Sigmoid colon (tissue), 4 donors: Measurements from ENCODE around the gene PRKAR2B.

ENCODE experiments used
- EP300 ChIP-seq, 4 donors: sonication (generic); formaldehyde crosslinking; IDR thresholded peaks; one replicate each; pipeline ENCODE4 v1.6.1; 2017; ENCODE audit warnings: antibody characterized with exemption in 4 of 4
- POLR2A ChIP-seq, 2 donors: fragments of 450-650 bp; IDR thresholded peaks; one replicate each; pipeline ENCODE4 v1.6.1; 2016; ENCODE audit warnings: antibody characterized with exemption in 2 of 2, mild to moderate bottlenecking in 2 of 2, moderate library complexity in 2 of 2
- POLR2AphosphoS5 ChIP-seq, 4 donors: sonication (generic); formaldehyde crosslinking; IDR thresholded peaks; one replicate each; pipeline ENCODE4 v1.6.1; 2017; ENCODE audit warnings: antibody characterized with exemption in 4 of 4
- TF ChIP-seq, protein P1 (sequence below), 4 experiments: fragments of 450-650 bp in 3 of 4; fragments of 200-600 bp in 1 of 4; IDR thresholded peaks; one replicate each; pipeline ENCODE4 v1.5.1; 2016 to 2019; ENCODE audit warnings: antibody characterized with exemption in 4 of 4, mild to moderate bottlenecking in 3 of 4, moderate library complexity in 2 of 4

GRCh38 chr7:107048783-107049418, 4.4 kb downstream of the PRKAR2B start:
- TF ChIP-seq, protein P1, sequence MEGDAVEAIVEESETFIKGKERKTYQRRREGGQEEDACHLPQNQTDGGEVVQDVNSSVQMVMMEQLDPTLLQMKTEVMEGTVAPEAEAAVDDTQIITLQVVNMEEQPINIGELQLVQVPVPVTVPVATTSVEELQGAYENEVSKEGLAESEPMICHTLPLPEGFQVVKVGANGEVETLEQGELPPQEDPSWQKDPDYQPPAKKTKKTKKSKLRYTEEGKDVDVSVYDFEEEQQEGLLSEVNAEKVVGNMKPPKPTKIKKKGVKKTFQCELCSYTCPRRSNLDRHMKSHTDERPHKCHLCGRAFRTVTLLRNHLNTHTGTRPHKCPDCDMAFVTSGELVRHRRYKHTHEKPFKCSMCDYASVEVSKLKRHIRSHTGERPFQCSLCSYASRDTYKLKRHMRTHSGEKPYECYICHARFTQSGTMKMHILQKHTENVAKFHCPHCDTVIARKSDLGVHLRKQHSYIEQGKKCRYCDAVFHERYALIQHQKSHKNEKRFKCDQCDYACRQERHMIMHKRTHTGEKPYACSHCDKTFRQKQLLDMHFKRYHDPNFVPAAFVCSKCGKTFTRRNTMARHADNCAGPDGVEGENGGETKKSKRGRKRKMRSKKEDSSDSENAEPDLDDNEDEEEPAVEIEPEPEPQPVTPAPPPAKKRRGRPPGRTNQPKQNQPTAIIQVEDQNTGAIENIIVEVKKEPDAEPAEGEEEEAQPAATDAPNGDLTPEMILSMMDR (IDR thresholded peaks at IDR 0.05): no peak
- TF ChIP-seq POLR2A (IDR thresholded peaks at IDR 0.05): no peak
- no peak for TF ChIP-seq POLR2AphosphoS5 (IDR thresholded peaks at IDR 0.05)
- no peak for TF ChIP-seq EP300 (IDR thresholded peaks at IDR 0.05)
